ENCODE data around the gene DRAP1. TPM values are rescaled to one million over a fixed set of nuclear protein-coding genes. Genes with fewer than 3 reads are reported as not detected.
"Not testable (repeated sequence)": the region's sequence is repeated elsewhere in the genome, so short reads cannot be mapped to it uniquely, and the experiment has no call there.

Gene DRAP1
- total and polyA plus RNA-seq, 2 experiments from 2014 or later, result 307 to 533 TPM

GRCh38 chr11:65947603-65948125 lies 28.4 kb downstream of the DRAP1 start:
- H3K27me3 ChIP-seq (replicated peaks; ENCODE audit: insufficient read depth), result no peaks in the 10 kb centered on the region
- 79 to 81% methylated on average over 12 of the region's 12 CpGs for whole genome bisulfite sequencing, 2 experiments (ENCODE audit: low coverage in 1 of 2, low lambda C conversion rate in 2 of 2, missing lambda C conversion rate in 2 of 2)
- DNase-seq, result no peak
- no peak overlapping the region for H2AFZ ChIP-seq
- 0 out of 2 replicates have a peak, but pooled peaks cover under 1% of the 10 kb centered on the region for H3K4me1 ChIP-seq (ENCODE audit: insufficient read depth)
- in situ Hi-C loops (cut with MboI), result no loop called here
- no peaks in the 10 kb centered on the region for H3K36me3 ChIP-seq (ENCODE audit: low read depth)
- no peaks in the 10 kb centered on the region for H3K9me2 ChIP-seq (ENCODE audit: insufficient read depth)
- H3K79me2 ChIP-seq (ENCODE audit: insufficient read depth), result no peaks in the 10 kb centered on the region
- H3K9ac ChIP-seq, result no peak overlapping the region
- H3F3A ChIP-seq (ENCODE audit: insufficient read depth), result no peaks in the 10 kb centered on the region
- H3K4me2 ChIP-seq (ENCODE audit: unreplicated experiment), result no peak overlapping the region
- no peak for TF ChIP-seq EZH2 (IDR thresholded peaks at IDR 0.05; ENCODE audit: insufficient read depth, poor library complexity, severe bottlenecking)
- TF ChIP-seq EZH2phosphoT487 (IDR thresholded peaks at IDR 0.05; ENCODE audit: insufficient read depth, low read depth), result no peak
- no peaks in the 10 kb centered on the region for H4K20me1 ChIP-seq (ENCODE audit: insufficient read depth)
- H3K9me3 ChIP-seq (ENCODE audit: low read depth), result no peaks in the 10 kb centered on the region
- H3K27ac ChIP-seq, result no peak overlapping the region
- no peak overlapping the region for H3K4me3 ChIP-seq

GRCh38 chr11:65950711-65951110 lies 31.5 kb downstream of the DRAP1 start:
- H3K36me3 ChIP-seq (ENCODE audit: low read depth); H3K9me2 ChIP-seq (ENCODE audit: insufficient read depth); H3K9me3 ChIP-seq (ENCODE audit: low read depth); in situ Hi-C loops (cut with MboI); H3K27ac ChIP-seq; H3K9ac ChIP-seq; H4K20me1 ChIP-seq (ENCODE audit: insufficient read depth); H3K4me2 ChIP-seq (ENCODE audit: unreplicated experiment); H3K4me3 ChIP-seq; H3K27me3 ChIP-seq (replicated peaks; ENCODE audit: insufficient read depth); DNase-seq; H2AFZ ChIP-seq; H3K79me2 ChIP-seq (ENCODE audit: insufficient read depth); H3F3A ChIP-seq (ENCODE audit: insufficient read depth); H3K4me1 ChIP-seq (ENCODE audit: insufficient read depth): not testable (repeated sequence)
- WGBS, 2 experiments (ENCODE audit: low coverage in 1 of 2, low lambda C conversion rate in 2 of 2, missing lambda C conversion rate in 2 of 2), result 98 to 99% methylated on average over 5 of the region's 5 CpGs

GRCh38 chr11:65951641-65952040 lies 32.4 kb downstream of the DRAP1 start:
- H3K79me2 ChIP-seq (ENCODE audit: insufficient read depth); H3K27me3 ChIP-seq (replicated peaks; ENCODE audit: insufficient read depth); DNase-seq; H3K27ac ChIP-seq; H3K4me2 ChIP-seq (ENCODE audit: unreplicated experiment); H3K9ac ChIP-seq; in situ Hi-C loops (cut with MboI); H2AFZ ChIP-seq; H3K4me1 ChIP-seq (ENCODE audit: insufficient read depth); H3K4me3 ChIP-seq; H3F3A ChIP-seq (ENCODE audit: insufficient read depth); H3K36me3 ChIP-seq (ENCODE audit: low read depth); H3K9me2 ChIP-seq (ENCODE audit: insufficient read depth); H3K9me3 ChIP-seq (ENCODE audit: low read depth); H4K20me1 ChIP-seq (ENCODE audit: insufficient read depth): not testable (repeated sequence)
- WGBS, 2 experiments (ENCODE audit: low coverage in 1 of 2, low lambda C conversion rate in 2 of 2, missing lambda C conversion rate in 2 of 2), result 43 to 53% methylated on average over 3 of the region's 3 CpGs

GRCh38 chr11:65952052-65952521 lies 32.9 kb downstream of the DRAP1 start:
- Histone ChIP-seq H3K27ac (no peak overlapping the region), H3K4me2 (ENCODE audit: unreplicated experiment) (no peak overlapping the region), H3K4me3 (no peak overlapping the region), H3K9me2 (ENCODE audit: insufficient read depth) (no peaks in the 10 kb centered on the region), H3K9me3 (ENCODE audit: low read depth) (no peaks in the 10 kb centered on the region), H2AFZ (no peak overlapping the region), H3F3A (ENCODE audit: insufficient read depth) (no peaks in the 10 kb centered on the region), H3K27me3 (replicated peaks; ENCODE audit: insufficient read depth) (no peaks in the 10 kb centered on the region), H3K79me2 (ENCODE audit: insufficient read depth) (no peaks in the 10 kb centered on the region), H3K36me3 (ENCODE audit: low read depth) (no peaks in the 10 kb centered on the region), H3K4me1 (ENCODE audit: insufficient read depth) (no peaks in the 10 kb centered on the region), H4K20me1 (ENCODE audit: insufficient read depth) (no peaks in the 10 kb centered on the region), H3K9ac (no peak overlapping the region)
- in situ Hi-C loops (cut with MboI), result no loop called here
- TF ChIP-seq EZH2 (IDR thresholded peaks at IDR 0.05; ENCODE audit: insufficient read depth, poor library complexity, severe bottlenecking), result no peak
- TF ChIP-seq EZH2phosphoT487 (IDR thresholded peaks at IDR 0.05; ENCODE audit: insufficient read depth, low read depth), result no peak
- WGBS, 2 experiments (ENCODE audit: low coverage in 1 of 2, low lambda C conversion rate in 2 of 2, missing lambda C conversion rate in 2 of 2), result 49 to 55% methylated on average over 6 of the region's 6 CpGs
- no peak for DNase-seq

- Histone ChIP-seq H3K9me3 (ENCODE audit: low read depth) (no peaks in the 10 kb centered on the region), H3K4me3 (no peak overlapping the region), H4K20me1 (ENCODE audit: insufficient read depth) (no peaks in the 10 kb centered on the region), H2AFZ (no peak overlapping the region), H3K27ac (no peak overlapping the region), H3K79me2 (ENCODE audit: insufficient read depth) (no peaks in the 10 kb centered on the region), H3K9ac (no peak overlapping the region), H3K9me2 (ENCODE audit: insufficient read depth) (no peaks in the 10 kb centered on the region), H3K36me3 (ENCODE audit: low read depth) (no peaks in the 10 kb centered on the region), H3K4me1 (ENCODE audit: insufficient read depth) (no peaks in the 10 kb centered on the region), H3F3A (ENCODE audit: insufficient read depth) (no peaks in the 10 kb centered on the region), H3K27me3 (replicated peaks; ENCODE audit: insufficient read depth) (no peaks in the 10 kb centered on the region), H3K4me2 (ENCODE audit: unreplicated experiment) (no peak overlapping the region)
- TF ChIP-seq EZH2 (IDR thresholded peaks at IDR 0.05; ENCODE audit: insufficient read depth, poor library complexity, severe bottlenecking) (no peak), EZH2phosphoT487 (IDR thresholded peaks at IDR 0.05; ENCODE audit: insufficient read depth, low read depth) (no peak)
- 80% methylated on average over 15 to 20 of the region's 20 CpGs for WGBS, 2 experiments (ENCODE audit: low coverage in 1 of 2, low lambda C conversion rate in 2 of 2, missing lambda C conversion rate in 2 of 2)
- DNase-seq, result no peak
- in situ Hi-C loops (cut with MboI), result no loop called here
These were observed 34.2 kb downstream of the DRAP1 start for GRCh38 chr11:65953471-65953870.
